HL-60 (cell line): ENCODE results near the gene GRIN1.

Source experiments
- DNase-seq, 2 experiments: peaks; one replicate each; pipeline ENCODE4 v3.0.0-alpha.2; 2010 to 2020; ENCODE audit warnings: low read depth in 1 of 2, low spot score in 1 of 2
- H3K27ac ChIP-seq: fragments of 250-450 bp; sonication (Bioruptor Pico); replicated peaks from 2 replicates; pipeline ENCODE4 v1.5.1; 2020; ENCODE audit warnings: mild to moderate bottlenecking, moderate library complexity
- H3K27me3 ChIP-seq: fragments of 250-450 bp; sonication (Bioruptor Pico); 2 replicates; pipeline ENCODE4 v1.5.1; 2021; ENCODE audit warnings: mild to moderate bottlenecking, moderate library complexity; ENCODE audit not compliant: insufficient read depth, poor library complexity, severe bottlenecking
- H3K4me3 ChIP-seq: replicated peaks from 2 replicates; pipeline ENCODE4 v1.5.1; 2011; ENCODE audit warnings: mild to moderate bottlenecking, control low read depth, low read length; ENCODE audit not compliant: insufficient read depth
- GABPA ChIP-seq: IDR thresholded peaks from 2 replicates; pipeline ENCODE4 v1.6.1; 2012; ENCODE audit warnings: low read depth
- POLR2AphosphoS5 ChIP-seq: IDR thresholded peaks from 2 replicates; pipeline ENCODE4 v1.6.1; 2012; ENCODE audit warnings: low read depth
- REST ChIP-seq: IDR thresholded peaks from 2 replicates; pipeline ENCODE4 v1.6.1; 2012; ENCODE audit warnings: low read depth; ENCODE audit not compliant: insufficient replicate concordance
- SPI1 ChIP-seq: IDR thresholded peaks from 2 replicates; pipeline ENCODE4 v1.6.1; 2012; ENCODE audit warnings: low read depth, mild to moderate bottlenecking, borderline replicate concordance
- TF ChIP-seq, protein P1 (sequence below): IDR thresholded peaks from one replicate; pipeline ENCODE4 v1.5.1; 2011; ENCODE audit warnings: low read length, control low read depth, inconsistent platforms; ENCODE audit not compliant: insufficient read depth

The GRIN1 gene

DNA sequence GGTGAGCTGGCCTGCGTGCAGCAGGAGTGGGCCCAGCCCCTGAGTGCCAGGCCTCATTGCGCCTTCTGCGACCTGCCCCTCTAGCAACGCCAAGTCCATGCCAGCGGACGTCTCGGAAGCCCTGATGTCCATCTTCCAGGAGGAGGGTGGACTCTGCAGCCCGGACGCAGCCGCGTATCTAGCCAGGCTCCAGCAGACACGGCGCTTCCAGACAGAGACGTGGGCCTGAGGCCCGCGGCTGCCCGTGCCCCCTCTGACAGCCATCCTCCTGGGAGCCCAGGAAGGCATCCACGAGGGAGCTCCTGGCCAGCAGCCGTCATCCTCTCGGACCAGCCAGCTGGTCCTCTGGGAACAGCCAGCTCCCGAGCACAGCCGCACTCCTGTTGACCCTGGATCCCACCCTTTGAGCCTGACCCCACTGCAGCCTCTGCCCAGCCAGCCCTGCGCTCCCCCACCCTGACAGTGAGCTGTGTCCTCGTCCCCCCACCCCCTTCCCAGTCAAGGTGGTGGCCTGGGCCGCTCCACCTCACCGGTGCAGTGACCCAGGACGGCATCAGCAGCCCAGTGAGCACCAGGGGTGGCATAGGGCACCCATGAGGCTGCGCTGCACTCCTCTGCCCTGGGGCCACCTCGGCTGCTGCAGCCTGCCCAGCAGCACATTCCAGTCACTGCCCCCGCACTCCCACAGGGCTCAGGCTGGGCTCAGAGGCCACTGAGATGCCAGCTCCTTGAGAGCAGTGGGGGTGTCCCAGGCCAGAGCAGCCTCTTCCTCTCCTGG lies 77.4 kb downstream of the GRIN1 start:
- DNase-seq = no peak
- H3K4me3 ChIP-seq = no peak overlapping the region
- H3K27ac ChIP-seq = no peak overlapping the region
- TF ChIP-seq SPI1 = no peak
- no peak for TF ChIP-seq GABPA
- no peak for TF ChIP-seq POLR2AphosphoS5
- TF ChIP-seq, protein P1, sequence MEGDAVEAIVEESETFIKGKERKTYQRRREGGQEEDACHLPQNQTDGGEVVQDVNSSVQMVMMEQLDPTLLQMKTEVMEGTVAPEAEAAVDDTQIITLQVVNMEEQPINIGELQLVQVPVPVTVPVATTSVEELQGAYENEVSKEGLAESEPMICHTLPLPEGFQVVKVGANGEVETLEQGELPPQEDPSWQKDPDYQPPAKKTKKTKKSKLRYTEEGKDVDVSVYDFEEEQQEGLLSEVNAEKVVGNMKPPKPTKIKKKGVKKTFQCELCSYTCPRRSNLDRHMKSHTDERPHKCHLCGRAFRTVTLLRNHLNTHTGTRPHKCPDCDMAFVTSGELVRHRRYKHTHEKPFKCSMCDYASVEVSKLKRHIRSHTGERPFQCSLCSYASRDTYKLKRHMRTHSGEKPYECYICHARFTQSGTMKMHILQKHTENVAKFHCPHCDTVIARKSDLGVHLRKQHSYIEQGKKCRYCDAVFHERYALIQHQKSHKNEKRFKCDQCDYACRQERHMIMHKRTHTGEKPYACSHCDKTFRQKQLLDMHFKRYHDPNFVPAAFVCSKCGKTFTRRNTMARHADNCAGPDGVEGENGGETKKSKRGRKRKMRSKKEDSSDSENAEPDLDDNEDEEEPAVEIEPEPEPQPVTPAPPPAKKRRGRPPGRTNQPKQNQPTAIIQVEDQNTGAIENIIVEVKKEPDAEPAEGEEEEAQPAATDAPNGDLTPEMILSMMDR = no peak
- TF ChIP-seq REST = no peak
- H3K27me3 ChIP-seq = no peaks in the 10 kb centered on the region

GRCh38 chr9:137217276-137218211 lies 78.6 kb downstream of the GRIN1 start:
- Histone ChIP-seq H3K27me3 (no peaks in the 10 kb centered on the region), H3K4me3 (no peak overlapping the region), H3K27ac (no peak overlapping the region)
- no peak for TF ChIP-seq SPI1
- no peak for TF ChIP-seq REST
- no peak for TF ChIP-seq GABPA
- TF ChIP-seq, protein P1 = no peak
- no peak for TF ChIP-seq POLR2AphosphoS5
- DNase-seq = no peak

DNA sequence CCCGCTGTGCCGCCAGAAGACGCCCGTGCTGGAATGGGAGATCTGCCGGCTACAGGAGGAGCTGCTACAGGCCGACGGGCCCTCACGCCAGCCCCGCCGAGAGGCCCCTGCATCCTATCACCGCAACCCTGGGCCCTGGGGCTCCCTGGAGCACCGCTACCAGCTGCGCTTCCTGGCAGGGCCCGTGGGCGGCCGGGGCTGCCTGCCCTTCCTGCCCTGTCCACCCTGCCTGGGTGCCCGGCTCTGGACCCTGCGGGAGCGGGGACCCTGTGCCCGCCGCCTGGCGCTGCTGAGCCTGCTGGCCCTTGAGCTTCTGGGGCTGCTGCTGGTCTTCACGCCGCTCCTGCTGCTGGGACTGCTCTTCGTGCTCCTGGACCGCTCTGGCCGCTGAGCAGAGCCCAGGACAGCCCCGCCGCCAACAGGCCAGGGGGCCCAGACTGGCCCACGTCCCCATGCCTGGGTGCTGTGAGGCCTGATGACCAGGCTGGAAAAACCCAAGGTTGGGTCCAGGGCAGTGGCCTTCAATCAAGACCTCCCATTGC lies 79.3 kb downstream of the GRIN1 start:
- DNase-seq = no peak
- no peaks in the 10 kb centered on the region for H3K27me3 ChIP-seq
- H3K27ac ChIP-seq = no peak overlapping the region
- no peak overlapping the region for H3K4me3 ChIP-seq
- no peak for TF ChIP-seq GABPA
- TF ChIP-seq, protein P1 = no peak
- TF ChIP-seq POLR2AphosphoS5 = no peak; the same call in 1 of the 2 replicates
- TF ChIP-seq SPI1 = no peak
- TF ChIP-seq REST = no peak
